ENCODE data around the gene BLNK.
"Not testable (repeated sequence)": the region's sequence is repeated elsewhere in the genome, so short reads cannot be mapped to it uniquely, and the experiment has no call there.

Gene BLNK

DNA sequence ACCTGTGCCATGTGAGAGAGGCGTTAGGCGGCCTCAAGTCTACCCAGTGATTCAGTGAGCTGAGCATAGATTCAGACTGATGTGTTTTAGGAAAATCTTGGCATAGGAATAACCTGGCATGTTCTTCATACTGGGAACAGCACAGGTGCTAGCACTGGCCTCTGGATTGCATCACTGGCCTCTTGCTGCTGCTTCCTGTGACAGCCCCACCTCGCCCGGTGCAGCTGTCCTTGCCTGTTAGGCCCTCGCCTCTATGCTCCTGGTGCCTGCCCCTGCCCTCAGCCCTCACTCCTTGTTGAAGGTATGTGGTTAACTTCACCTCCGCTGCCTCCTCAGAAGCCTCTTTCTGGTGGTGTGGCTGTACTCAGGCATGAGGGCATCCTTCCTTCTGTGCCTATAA is 46.2 kb downstream of the BLNK start:
- DNase-seq (ENCODE audit: low read depth) = no peak

DNA sequence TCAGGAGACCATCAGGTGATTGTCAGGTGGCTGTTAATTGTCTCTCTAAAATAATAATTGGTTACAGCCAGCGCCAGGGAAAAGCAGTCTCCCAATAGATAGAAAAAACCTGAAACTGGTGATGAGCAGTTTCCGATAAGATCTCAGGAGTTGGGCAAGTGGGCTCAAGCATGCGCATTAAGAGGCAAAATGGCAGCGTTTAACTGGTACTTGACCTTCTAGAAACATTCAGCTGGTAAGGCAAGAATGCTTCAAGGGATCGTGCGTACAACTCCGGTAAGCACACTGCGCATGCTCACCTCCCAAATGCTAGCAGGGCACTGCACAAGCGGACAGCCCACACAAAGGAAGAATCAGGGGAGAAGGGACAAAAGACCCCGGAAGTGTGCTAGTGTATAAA is 48.5 kb downstream of the BLNK start:
- DNase-seq (ENCODE audit: low read depth) = no peak

DNA sequence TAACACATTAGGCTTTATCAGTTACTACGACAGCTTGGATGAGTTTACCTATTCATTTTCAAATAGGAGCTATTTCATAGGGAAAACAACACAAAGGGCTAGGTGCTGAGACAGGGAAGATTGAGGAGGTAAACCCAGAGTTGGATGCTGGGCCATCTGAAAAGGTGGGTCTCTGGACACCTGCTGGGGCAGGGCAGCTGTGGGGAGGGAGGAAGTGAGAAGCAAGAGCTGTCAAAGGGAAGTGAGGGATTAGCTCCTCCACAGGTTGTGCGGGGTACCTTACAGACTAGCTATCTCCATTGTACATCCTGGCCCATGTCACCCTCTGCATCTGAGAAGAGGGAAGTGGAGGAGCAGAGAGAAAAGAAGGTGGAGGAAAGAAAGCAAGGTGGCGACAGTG is 48.9 kb downstream of the BLNK start:
- DNase-seq (ENCODE audit: low read depth) = no peak

DNA sequence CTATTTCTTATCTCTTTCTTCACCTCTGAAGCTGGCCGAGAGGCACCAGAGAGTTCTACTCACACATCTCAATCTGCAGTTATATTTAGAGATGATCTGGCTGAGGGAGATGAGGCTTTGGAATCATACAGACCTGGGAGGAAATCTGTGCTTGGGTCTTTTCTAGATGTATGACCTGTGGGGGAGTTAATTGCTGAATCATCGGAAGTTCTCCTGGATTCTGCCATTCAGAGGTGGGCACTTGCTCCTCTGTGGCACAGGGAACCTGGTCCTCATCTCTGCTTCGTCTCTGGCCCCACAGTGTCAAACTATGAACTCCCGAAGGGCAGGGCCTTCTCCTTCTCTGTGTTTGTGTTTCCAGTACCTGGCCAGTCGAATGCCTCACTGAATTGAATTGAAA is 52.5 kb downstream of the BLNK start:
- no peak for DNase-seq (ENCODE audit: low read depth)

DNA sequence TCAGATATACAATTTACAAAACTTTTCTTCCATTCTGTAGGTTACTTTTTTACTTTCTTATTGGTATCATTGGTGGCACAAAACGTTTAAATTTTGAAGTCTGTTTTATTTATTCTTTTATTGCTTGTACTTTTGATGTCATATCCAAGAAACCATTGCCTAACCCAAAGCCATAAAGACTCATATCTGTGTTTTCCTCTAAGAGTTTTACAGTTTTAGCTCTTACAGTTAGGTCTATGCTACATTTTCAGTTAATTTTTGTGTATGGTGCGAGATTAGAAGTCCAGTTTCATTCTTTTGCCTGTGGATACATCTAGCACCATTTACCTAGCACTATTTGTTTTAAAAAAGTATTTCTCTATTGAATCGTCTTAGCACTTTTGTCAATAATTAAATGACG is 53.7 kb downstream of the BLNK start:
- no peak for DNase-seq (ENCODE audit: low read depth)

DNA sequence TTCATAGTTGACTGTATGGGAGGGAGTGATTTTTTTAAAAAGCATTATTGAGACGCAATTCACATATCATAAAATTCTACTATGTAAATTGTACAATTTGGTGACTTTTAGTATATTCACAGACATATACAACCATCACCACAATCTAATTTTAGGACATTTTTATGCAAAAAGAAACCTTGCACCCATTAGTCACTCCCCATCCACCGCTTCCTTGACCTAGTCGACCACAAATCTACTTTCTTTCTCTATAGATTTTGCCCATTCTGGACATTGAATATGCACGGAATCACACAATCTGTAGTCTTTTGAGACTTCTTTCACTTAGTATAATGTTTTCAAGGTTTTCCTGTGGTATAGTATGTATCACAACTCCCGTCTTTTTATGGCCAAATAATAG is 54.6 kb downstream of the BLNK start:
- DNase-seq (ENCODE audit: low read depth) = no peak

DNA sequence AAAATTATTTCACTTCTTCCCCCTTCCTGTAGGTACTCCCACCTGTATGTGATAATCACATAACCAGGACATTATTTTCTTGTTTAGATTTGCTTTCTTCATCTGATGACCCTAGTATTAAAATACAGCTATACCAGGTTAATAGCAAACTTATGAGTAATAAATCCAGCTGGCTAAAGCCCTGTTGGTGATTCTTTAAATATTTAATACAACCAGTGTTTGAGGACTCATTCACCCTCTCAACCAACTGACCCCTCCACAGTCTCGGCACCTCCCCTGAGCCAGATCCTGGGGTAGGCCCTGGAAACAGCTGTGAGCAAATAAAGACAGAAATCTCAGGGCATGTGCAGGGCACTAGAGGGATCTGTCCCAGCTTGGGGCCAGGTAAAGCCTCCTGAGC is 58.5 kb downstream of the BLNK start:
- no peak for DNase-seq (ENCODE audit: low read depth)

DNA sequence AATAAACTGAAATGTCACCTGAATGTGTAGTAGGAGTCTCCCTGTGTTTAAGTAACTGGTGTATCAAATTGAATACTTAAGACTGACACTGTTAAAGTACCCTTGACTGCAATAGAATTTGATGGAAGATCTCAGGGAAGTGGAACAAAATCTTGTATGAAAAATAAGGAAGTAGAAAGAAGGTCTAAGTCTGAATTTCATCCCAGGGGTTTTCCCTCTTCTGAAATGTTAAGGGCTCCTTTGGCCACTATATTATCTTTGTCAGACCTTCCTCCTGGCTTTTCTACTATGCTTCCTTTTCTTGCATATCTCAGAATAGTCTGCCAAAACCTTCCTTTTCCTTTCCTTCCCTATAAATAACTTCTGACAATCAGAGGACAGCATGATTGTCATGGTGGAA is 59.6 kb downstream of the BLNK start:
- no peak for DNase-seq (ENCODE audit: low read depth)

DNA sequence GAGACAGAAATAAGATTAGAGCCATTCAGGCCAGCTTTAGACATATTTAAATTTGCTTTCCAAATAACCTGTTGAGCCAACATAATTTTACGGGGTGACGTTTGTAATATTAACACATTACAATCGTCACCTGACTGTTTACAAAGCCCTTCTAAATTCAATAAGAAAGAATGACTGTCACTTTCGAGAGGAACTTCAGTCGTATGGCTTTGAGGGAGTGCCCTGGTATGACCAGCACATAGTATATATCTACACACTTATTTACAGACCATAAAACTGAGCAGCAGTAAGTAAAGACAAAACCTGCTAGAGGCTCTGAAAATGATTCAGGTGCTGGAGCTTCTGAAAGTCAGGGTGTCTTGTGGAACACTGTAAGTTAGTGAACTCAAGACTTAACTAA is 62.4 kb downstream of the BLNK start:
- DNase-seq (ENCODE audit: low read depth) = no peak

DNA sequence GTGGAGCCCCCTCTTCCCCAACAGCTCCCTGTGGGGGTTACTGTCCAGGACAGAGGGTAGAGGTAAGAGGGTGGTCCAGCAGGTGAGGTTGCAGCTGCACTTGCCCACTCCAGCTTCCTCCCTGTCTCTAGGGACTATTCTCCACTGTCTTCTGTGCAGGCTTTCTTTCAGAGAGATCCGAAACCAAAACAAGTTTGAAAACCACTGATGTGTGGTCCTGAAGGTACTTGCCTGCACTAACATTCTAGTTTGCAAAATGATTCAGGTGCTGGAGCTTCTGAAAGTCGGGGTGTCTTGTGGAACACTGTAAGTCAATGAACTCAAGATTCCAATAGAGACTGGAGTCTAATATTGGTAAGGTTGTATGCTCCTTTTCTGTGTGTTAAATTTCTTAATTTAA is 63.1 kb downstream of the BLNK start:
- no peak for DNase-seq (ENCODE audit: low read depth)

DNA sequence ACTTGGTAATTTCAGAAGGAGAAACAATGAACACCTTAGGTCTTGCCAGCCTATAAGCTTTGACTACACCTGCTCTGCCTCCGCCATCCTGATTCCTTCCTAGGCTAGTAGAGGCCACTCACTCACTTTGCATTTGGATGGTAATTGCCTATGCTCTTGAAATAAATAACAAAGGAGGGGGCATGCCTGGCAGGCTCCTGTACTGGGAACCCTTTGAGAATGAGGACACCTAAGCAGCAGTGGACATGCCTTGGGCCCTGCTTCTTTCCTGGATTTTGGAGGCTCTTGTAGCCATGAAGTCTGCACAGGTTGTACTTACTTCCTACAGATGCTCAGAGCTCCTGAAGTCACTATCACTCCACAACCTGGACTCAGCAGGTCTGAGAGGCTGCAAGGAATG is 65.8 kb downstream of the BLNK start:
- no peak for DNase-seq (ENCODE audit: low read depth)

DNA sequence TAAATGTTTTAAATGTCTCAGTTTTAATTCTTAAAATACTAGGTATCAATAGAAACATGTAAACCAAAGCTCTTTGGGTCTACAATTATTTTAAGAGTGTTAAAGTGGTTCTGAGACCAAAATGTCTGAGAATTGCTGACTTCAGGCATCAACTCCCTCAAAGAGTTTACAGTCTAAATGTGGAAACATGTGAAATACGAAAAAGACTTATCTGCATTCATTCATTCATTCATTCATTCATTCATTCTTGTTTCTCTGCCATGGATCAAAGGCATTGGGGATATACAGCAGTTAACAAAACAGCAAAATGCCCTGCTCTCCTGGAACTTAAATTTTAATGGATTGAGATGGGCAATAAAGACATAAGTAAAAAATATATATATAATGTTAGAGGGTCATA is 69.8 kb downstream of the BLNK start:
- no peak for DNase-seq (ENCODE audit: low read depth)

DNA sequence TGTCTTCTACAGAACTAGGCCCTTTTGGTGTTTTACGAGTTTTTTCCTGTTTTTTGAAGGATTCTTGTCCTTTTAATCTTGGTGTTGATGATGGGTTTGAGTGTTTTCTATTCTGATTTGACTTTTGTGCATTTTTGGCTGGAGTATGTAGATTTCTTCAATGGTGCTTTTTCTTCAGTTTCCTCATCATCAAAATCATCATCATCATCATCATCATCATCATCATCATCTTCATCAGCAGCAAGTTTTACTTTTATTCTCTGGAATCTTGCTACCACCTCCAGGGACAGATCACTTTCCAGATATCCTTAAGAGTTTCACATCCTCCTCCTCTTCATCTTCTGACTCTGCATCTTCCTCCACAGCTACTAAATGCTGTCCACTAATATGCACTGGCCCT is 81.9 kb downstream of the BLNK start:
- DNase-seq (ENCODE audit: low read depth) = not testable (repeated sequence)

DNA sequence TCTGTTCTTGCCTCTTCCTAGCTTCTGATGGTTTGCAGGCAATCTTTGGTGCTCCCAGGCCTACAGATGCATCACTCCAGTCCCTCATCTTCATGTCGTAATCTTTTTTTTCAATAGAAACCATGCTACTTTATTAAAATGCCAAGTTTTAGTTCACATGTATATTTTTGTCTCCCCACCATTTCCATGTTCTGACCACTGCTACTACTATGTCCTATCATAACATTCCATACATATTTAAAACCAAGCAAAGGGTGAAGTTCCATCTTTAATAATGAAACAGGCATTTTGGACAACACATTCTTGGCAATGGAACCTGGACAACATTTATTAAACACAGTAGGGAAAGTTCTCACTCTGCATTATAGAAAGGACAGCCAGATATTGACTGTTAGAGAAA is 82.5 kb downstream of the BLNK start:
- DNase-seq (ENCODE audit: low read depth) = peak; percentile 77

DNA sequence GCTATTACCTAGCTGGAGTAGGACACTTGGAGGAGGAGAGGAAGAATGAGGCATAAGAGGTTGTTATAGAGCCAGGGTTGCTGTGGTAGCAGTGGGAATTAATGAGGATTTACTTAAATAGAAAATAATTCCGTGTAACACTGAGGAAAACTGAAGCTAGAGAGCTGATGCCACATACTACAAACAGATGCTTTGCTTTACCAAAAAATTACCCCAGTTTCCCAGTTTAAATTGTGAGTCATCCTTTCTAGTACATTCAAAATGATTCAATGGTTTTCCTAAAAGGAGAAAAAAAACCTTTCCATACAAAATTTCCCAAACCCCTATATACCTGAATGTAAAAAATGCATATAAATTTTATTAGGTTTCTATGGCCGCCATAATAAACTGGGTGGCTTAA is 82.9 kb downstream of the BLNK start:
- peak; percentile 22 for DNase-seq (ENCODE audit: low read depth)

DNA sequence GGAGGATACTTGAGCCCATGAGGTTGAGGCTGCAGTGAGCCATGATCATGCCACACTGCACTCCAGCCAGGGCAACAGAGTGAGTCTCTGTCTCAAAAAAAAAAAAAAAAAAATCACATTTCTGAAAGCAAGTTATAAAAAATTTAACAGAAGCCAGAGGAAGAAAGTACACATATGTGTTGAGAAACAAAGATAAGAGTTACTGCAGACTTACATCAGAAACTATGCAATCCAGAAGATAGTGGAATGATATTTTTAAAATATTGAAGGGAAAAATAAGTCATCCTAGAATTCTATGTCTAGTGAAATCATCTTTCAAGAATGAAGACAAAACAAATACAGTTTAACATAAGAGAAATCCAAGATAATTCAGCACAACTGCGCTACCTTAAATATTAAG is 94.4 kb downstream of the BLNK start:
- DNase-seq (ENCODE audit: low read depth) = no peak

DNA sequence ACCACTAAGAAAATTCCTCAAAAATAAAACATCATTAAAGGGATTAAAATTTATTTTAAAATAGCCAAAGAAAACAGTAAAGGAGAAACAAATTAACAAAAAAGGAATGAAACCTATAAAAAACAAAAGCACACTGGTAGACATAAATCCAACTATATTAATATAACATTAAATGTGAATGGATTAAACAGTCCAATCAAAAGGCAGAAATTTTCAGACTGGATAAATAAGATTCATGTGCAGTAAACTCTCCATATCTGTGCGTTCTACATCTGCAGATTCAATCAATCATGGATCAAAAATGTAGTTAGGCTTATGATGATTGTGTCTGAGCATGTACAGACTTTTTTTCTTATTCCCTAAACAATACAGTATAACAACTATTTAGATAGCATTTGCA is 98.7 kb downstream of the BLNK start:
- DNase-seq (ENCODE audit: low read depth) = no peak

DNA sequence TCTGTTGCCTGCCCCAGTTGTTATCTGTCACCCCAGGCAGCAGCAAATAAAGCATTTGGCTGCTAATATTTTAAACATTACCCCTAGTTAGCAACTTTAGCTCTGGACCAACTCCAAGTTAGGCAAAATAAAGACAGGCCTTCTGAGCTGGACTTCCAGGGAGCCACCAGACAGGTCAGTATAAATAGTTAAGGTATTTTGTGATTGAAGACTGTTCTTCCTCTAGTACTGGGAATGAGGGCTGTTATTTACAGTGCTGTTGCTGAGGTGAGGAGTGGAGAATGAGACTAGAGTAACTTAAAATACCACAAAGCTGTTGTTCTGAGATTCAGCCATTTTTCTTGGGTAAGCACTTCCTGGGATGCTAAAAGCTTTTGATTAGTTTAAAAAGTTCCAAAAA is 101.1 kb downstream of the BLNK start:
- no peak for DNase-seq (ENCODE audit: low read depth)

DNA sequence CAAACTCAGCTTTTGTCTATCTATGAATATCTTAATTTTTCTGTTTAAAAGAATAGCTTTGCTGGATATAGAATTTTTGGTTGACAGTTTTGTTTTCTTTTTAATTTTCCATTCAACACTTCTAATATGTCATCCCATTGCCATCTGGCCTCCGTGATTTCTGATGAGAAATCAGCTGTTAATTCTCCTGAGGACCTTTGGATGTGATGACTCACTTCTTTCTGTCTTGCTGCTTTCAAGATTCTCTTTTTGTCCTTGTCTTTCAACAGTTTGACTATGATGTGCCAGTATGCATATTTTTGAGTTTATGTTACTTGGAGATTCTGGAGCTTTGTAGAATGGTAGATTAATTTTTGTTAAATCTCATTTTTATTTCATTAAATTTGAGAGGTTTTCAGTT is 102.8 kb downstream of the BLNK start:
- DNase-seq (ENCODE audit: low read depth) = no peak

DNA sequence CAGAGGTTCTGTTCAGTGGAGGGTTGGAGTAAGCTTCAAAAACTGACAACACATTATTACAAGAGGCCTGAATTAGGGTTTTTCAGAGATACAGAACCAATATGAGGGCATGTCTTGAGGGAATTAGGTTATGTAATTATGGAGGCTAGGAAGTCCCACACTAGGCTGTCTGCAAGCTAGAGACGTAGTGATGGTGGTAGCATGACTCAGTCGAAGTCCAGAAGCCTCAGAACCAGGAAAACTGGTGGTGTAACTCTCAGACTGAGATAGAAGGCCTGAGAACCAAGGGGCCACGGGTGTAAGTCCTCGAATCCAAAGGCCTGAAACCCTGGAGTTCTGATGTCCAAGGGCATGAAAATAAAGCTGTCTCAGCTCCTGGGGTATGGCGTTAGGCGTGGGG is 105.6 kb downstream of the BLNK start:
- DNase-seq (ENCODE audit: low read depth) = no peak

DNA sequence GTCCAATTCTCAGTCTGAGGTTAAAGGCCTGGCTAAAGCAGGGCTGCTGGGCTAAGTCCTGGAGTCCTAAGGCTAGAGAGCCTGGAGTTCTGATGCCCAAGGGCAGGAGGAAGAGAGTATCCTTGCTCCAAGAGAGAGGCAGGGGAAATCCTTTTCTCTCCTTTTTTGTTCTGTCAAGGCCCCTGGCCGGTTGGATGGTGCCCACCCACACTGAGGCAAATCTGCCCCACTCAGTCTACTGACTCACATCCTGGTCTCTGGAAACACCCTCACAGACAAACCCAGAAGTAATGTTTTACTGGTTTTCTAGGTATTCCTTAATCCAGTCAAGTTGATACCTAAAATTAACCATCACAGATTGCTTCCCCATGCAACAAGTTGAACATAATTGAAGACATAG is 118.3 kb downstream of the BLNK start:
- DNase-seq (ENCODE audit: low read depth) = no peak

DNA sequence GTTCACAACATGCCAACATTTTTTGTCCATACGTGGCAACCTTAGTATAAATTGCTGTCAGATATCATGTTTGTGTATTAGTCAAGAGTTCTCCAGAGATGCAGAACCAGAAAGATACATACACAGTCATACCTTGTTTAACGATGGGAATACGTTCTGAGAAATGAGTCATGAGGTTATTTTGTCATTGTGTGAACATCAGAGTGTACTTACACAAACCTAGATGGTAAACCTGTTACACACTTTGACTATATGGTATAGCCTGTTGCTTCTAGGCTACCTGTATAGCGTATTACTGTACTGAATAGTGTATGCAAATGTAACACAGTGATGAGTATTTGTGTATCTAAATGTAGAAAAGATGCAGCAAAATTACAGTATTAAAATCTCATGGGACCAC is 118.9 kb downstream of the BLNK start:
- DNase-seq (ENCODE audit: low read depth) = no peak
